Gastrocnemius medialis (tissue), 4 donors: ENCODE results near the gene TSPAN17. TPM values are rescaled to one million over a fixed set of nuclear protein-coding genes. Genes with fewer than 3 reads are reported as not detected.

ENCODE experiments used
- ATAC-seq, 2 donors: fragments of 150-250 bp; one replicate each; pipeline ENCODE4 v1.9.1; 2016
- DNase-seq, 2 donors: peaks; one replicate each; pipeline ENCODE4 v3.0.0-alpha.2; 2019
- H3K27ac ChIP-seq, 4 donors: fragments of 200-600 bp; sonication (generic); 1 replicate in 1 of 4; 2 replicates in 3 of 4; pipeline ENCODE4 v1.5.1; 2016 to 2018; ENCODE audit warnings: mild to moderate bottlenecking in 2 of 4, moderate library complexity in 1 of 4
- H3K27me3 ChIP-seq, 3 donors: fragments of 200-600 bp; sonication (generic) in 2 of 3; 1 replicate in 1 of 3; 2 replicates in 2 of 3; pipeline versions ENCODE4 v1.5.1 to v1.6.0; 2016 to 2019; ENCODE audit warnings: mild to moderate bottlenecking in 1 of 3, moderate library complexity in 1 of 3
- H3K36me3 ChIP-seq, 2 donors: fragments of 200-600 bp; sonication (generic) in 1 of 2; one replicate each; pipeline ENCODE4 v1.5.1; 2017 to 2018
- H3K4me1 ChIP-seq, 2 donors: fragments of 200-600 bp; sonication (generic) in 1 of 2; one replicate each; pipeline ENCODE4 v1.5.1; 2016 to 2017; ENCODE audit warnings: mild to moderate bottlenecking in 2 of 2
- H3K4me3 ChIP-seq, 4 donors: fragments of 200-600 bp; sonication (generic) in 3 of 4; 1 replicate in 1 of 4; 2 replicates in 3 of 4; pipeline ENCODE4 v1.5.1; 2016 to 2019; ENCODE audit warnings: mild to moderate bottlenecking in 2 of 4
- H3K9me3 ChIP-seq, 3 donors: fragments of 200-600 bp; sonication (generic) in 2 of 3; 1 replicate in 1 of 3; 2 replicates in 2 of 3; pipeline ENCODE4 v1.5.1; 2016 to 2019
- POLR2A ChIP-seq, 2 donors: fragments of 450-650 bp; IDR thresholded peaks; one replicate each; pipeline ENCODE4 v1.6.1; 2017; ENCODE audit warnings: antibody characterized with exemption in 2 of 2, mild to moderate bottlenecking in 2 of 2, moderate library complexity in 2 of 2
- in situ Hi-C, 4 donors: fragments of 200-750 bp; cut with MboI; loops; one replicate each; pipeline versions ENCODE4 v1.15.0 to v1.8.0; 2017; ENCODE audit warnings: low sequenced_read_pairs in 4 of 4
- intact Hi-C: fragments of 100-400 bp; cut with DNase I; formaldehyde crosslinking; loops from one replicate; pipeline ENCODE4 v1.15.1; 2023; ENCODE audit warnings: low total_unique reads
- total RNA-seq, 4 donors: library from RNA; depleted of rRNA; stranded (reverse); fragments of >200 nt; gene quantifications; one replicate each; pipeline versions ENCODE4 v1.1.0 to v1.2.3, GENCODE V29; 2016
- TF ChIP-seq, protein P1 (sequence below), 5 experiments: fragments of 450-650 bp in 3 of 5; fragments of 200-600 bp in 2 of 5; sonication (generic) in 2 of 5; IDR thresholded peaks in 4 of 5; conservative IDR thresholded peaks in 1 of 5; 1 replicate in 4 of 5; 2 replicates in 1 of 5; pipeline ENCODE4 v1.5.1; 2016 to 2019; ENCODE audit warnings: antibody characterized with exemption in 5 of 5, mild to moderate bottlenecking in 3 of 5, moderate library complexity in 3 of 5

Gene TSPAN17
- total RNA-seq, 4 donors from 2014 or later = 13.3 to 35.7 (median 27.2) TPM

DNA sequence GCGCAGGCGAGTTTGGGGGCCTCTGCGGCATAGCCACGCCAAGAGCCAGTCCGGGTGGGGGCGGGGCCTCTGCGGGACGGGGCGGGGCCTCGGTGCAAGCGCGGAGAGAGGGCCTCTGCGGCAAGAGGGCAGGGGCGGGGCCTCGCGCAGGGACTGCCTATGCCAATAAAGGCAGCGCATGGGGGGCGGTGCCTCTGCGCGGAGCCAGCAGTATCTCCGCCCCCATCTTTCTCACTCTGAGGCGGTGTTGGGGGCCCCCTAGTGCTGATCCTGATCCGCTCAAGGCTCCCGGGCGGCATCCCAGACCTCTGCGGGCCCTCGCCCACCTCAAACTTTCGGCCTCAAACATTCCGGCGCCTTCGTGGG lies 28.1 kb upstream of the TSPAN17 start:
- H3K27me3 ChIP-seq = peaks cover 22 to 38% (median 32%) of the 10 kb centered on the region in 3 donors

DNA sequence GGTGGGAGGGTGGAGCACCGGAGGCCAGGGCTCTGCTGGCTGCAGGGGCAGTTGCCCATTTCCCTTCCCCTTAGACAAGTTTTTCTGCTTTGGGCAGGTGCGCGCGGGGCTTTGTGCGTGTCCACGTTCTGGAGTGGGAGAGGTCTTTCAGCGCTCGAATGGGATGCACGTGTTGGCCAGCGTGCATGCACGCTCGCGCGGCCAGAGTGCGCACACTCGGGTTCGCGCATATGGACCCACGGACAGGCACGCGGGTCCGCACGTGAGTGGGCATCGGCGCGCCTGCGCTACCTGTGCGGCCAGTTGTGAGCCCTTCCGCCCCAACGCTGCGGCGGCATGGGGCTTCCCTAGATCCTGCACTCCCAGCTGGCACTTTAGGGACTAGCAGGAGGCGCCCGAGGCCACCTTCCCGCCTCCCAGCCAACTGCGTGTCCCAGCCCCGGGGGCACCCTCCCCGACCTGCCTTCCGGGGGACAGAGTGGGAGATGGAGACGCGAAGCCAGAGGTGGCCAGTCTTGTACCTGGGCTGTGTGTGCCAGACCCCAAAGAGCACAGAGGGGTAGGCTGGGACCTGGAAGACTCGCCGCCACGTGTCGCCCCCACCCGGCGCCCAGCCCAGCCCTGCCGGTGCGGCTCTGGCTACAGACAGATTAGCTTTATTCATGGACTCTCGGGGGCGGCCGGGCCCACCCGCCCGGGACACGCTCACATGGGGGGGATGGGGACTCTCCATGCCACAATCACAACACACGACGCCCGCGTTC lies 27.5 kb upstream of the TSPAN17 start:
- Histone ChIP-seq H3K27ac (no peak overlapping the region), H3K9me3 (no peaks in the 10 kb centered on the region), H3K4me3 (peak overlapping the region in 3 of 4 donors; percentile 15 to 40 (median 29)), H3K4me1 (peaks cover 27% of the 10 kb centered on the region in 2 donors), H3K36me3 (no peaks in the 10 kb centered on the region), H3K27me3 (peaks cover 22 to 37% (median 32%) of the 10 kb centered on the region in 3 donors)
- no peak for ATAC-seq
- TF ChIP-seq POLR2A (IDR thresholded peaks at IDR 0.05) = no peak
- TF ChIP-seq, protein P1, sequence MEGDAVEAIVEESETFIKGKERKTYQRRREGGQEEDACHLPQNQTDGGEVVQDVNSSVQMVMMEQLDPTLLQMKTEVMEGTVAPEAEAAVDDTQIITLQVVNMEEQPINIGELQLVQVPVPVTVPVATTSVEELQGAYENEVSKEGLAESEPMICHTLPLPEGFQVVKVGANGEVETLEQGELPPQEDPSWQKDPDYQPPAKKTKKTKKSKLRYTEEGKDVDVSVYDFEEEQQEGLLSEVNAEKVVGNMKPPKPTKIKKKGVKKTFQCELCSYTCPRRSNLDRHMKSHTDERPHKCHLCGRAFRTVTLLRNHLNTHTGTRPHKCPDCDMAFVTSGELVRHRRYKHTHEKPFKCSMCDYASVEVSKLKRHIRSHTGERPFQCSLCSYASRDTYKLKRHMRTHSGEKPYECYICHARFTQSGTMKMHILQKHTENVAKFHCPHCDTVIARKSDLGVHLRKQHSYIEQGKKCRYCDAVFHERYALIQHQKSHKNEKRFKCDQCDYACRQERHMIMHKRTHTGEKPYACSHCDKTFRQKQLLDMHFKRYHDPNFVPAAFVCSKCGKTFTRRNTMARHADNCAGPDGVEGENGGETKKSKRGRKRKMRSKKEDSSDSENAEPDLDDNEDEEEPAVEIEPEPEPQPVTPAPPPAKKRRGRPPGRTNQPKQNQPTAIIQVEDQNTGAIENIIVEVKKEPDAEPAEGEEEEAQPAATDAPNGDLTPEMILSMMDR (IDR thresholded peaks at IDR 0.05 in 4 of 5, conservative IDR thresholded peaks at IDR 0.05 in 1 of 5) = no peak
- DNase-seq = no peak
- in situ Hi-C loops = no loop called here
- intact Hi-C loops = no loop called here

More for the DNA sequence above, 28.1 kb upstream of the TSPAN17 start:
- DNase-seq (peak; percentile 35 to 52), ATAC-seq (peak; percentile 27 to 32)
- peaks cover 27% of the 10 kb centered on the region in 2 donors for H3K4me1 ChIP-seq
- TF ChIP-seq, protein P1 (IDR thresholded peaks at IDR 0.05 in 4 of 5, conservative IDR thresholded peaks at IDR 0.05 in 1 of 5) = peak in 1 of 5 experiments; percentile 46
- TF ChIP-seq POLR2A (IDR thresholded peaks at IDR 0.05) = no peak
- intact Hi-C loops = no loop called here
- H3K36me3 ChIP-seq = no peaks in the 10 kb centered on the region
- no peak overlapping the region for H3K27ac ChIP-seq
- no peaks in the 10 kb centered on the region for H3K9me3 ChIP-seq
- in situ Hi-C loops = no loop called here
- H3K4me3 ChIP-seq = peak overlapping the region in 3 of 4 donors; percentile 15 to 40 (median 29)

DNA sequence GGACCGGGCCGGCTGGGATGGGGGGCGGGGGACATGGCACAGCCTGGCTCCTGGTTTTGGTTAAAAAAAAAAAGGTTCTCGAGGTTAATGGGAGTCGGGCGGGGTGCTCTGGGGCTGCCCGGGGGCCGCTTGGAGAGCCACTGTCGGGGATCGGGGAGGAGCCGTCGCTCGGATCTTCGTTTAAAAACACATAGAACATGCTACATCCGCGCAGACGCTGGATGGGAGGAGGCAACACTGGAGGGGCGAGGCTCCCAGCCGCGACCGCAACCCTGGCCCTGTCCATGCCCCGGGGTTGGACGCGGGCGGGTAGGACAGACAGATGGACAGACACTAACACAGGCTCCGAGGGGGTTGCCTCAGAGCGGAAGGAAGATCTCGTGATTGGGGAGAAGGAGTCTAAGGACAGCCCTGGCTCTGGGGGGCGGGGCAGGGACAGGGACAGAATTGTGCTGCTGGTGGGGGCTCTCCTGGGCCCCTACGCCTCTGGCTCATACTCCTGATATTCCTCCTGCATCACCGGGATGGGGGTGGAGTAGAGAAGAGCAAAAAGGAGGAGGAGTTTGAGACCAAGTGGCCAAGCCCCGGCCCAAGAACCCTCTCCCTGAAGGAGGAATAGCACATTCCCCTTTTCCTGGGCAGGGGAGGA lies 26.8 kb upstream of the TSPAN17 start:
- in situ Hi-C loops (no loop called here), intact Hi-C loops (no loop called here)
- Histone ChIP-seq H3K27ac (no peak overlapping the region), H3K4me1 (peaks cover 27% of the 10 kb centered on the region in 2 donors), H3K36me3 (no peaks in the 10 kb centered on the region), H3K9me3 (no peaks in the 10 kb centered on the region), H3K4me3 (peak overlapping the region in 2 of 4 donors; percentile 14 to 40), H3K27me3 (peaks cover 22 to 34% (median 32%) of the 10 kb centered on the region in 3 donors)
- ATAC-seq = peak in 1 of 2 donors; percentile 51
- TF ChIP-seq, protein P1 (IDR thresholded peaks at IDR 0.05 in 4 of 5, conservative IDR thresholded peaks at IDR 0.05 in 1 of 5) = no peak
- TF ChIP-seq POLR2A (IDR thresholded peaks at IDR 0.05) = no peak
- peak in 1 of 2 donors; percentile 25 for DNase-seq

DNA sequence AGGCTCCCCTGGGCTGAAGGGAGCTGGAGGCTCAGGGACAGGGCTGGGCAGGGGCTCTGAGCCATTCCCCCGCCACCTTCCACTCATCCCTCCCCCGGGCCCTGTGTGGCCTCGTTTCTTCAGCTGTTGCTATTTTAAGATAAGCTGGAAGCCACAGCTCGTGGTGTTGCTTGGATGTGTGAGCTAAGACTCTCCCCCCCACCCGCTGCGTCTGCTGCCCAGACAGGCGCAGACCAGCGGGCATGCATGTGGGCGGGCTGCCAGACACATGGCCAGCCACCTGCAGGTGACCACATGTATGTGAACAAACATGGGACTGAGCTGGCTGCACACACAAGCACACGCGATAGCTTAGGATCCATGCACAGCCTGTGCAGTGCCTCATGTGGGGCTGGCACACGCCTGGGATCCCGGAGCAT lies 25.6 kb upstream of the TSPAN17 start:
- H3K27ac ChIP-seq = peak overlapping the region in 2 of 4 donors; percentile 25 to 47
- TF ChIP-seq, protein P1 (IDR thresholded peaks at IDR 0.05 in 4 of 5, conservative IDR thresholded peaks at IDR 0.05 in 1 of 5) = no peak
- TF ChIP-seq POLR2A (IDR thresholded peaks at IDR 0.05) = peak in 1 of 2 donors; percentile 37
- in situ Hi-C loops = no loop called here
- peaks cover 27% of the 10 kb centered on the region in 2 donors for H3K4me1 ChIP-seq
- no peaks in the 10 kb centered on the region for H3K36me3 ChIP-seq
- H3K9me3 ChIP-seq = no peaks in the 10 kb centered on the region
- ATAC-seq (peak; percentile 62 to 91), DNase-seq (peak; percentile 36 to 45)
- H3K27me3 ChIP-seq = peaks cover 22 to 34% (median 32%) of the 10 kb centered on the region in 3 donors
- no peak overlapping the region for H3K4me3 ChIP-seq
- intact Hi-C loops = no loop called here
